ENCODE data around the gene FBXO40.

The FBXO40 gene

GRCh38 chr3:121660356-121661171 is 67.4 kb downstream of the FBXO40 start, which contains the start of gene HCLS1:
TSS of gene HCLS1 (minus strand) at chr3:121660903. CDS start at chr3:121658347, 2,556 bp downstream.
- in situ Hi-C loops (cut with MboI; ENCODE audit: low sequenced_read_pairs), result no loop called here

- in situ Hi-C loops (cut with MboI; ENCODE audit: low sequenced_read_pairs), result no loop called here
Measured at GRCh38 chr3:121661376-121661775, 68.2 kb downstream of the FBXO40 start.

- in situ Hi-C loops (cut with MboI; ENCODE audit: low sequenced_read_pairs), result no loop called here
Measured at GRCh38 chr3:121662742-121663141, 69.6 kb downstream of the FBXO40 start.

GRCh38 chr3:121663171-121663847 is 70.1 kb downstream of the FBXO40 start:
- in situ Hi-C loops (cut with MboI; ENCODE audit: low sequenced_read_pairs), result no loop called here

GRCh38 chr3:121665488-121665887 is 72.3 kb downstream of the FBXO40 start:
- in situ Hi-C loops (cut with MboI; ENCODE audit: low sequenced_read_pairs), result no loop called here

GRCh38 chr3:121667333-121667732 is 74.2 kb downstream of the FBXO40 start:
- in situ Hi-C loops (cut with MboI; ENCODE audit: low sequenced_read_pairs), result no loop called here

DNA sequence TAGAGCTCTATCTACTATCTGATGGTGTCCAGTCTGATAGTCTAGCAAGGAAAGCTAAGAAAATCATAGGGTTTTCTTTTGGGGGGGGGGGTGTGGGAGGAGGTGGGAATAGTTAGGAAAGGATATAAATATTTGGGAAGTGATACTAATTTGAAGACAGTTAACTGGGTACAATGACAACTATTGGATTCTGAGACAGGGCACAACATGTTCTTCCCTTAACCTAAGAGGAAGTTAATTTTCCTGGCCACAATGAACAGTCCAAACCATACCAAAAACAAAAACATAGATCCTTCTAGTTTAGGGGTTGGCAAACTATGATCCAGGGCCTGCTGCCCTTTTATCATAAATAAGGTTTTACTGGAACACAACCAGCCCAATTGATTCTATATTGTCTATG is 77.5 kb downstream of the FBXO40 start:
- in situ Hi-C loops (cut with MboI; ENCODE audit: low sequenced_read_pairs), result no loop called here

GRCh38 chr3:121677141-121677540 is 84.0 kb downstream of the FBXO40 start:
- in situ Hi-C loops (cut with MboI; ENCODE audit: low sequenced_read_pairs), result no loop called here
